OCI-LY7 (cell line): ENCODE results near the gene GIMD1. TPM values are rescaled to one million over a fixed set of nuclear protein-coding genes. Genes with fewer than 3 reads are reported as not detected.
"Not testable (repeated sequence)": the region's sequence is repeated elsewhere in the genome, so short reads cannot be mapped to it uniquely, and the experiment has no call there.

Source experiments
- BruUV-seq: library from RNA; stranded (reverse); fragments of 400-500 nt; replicated peaks from 2 replicates; lab custom pipeline; 2021; lab: Mats Ljungman, UMichigan
- CTCF ChIA-PET: fragments of 300-600 bp; sonication (Branson Sonifier 250); formaldehyde crosslinking; loops from one replicate; lab custom pipeline; 2022; ENCODE audit warnings: antibody characterized with exemption; ENCODE audit not compliant: unreplicated experiment; lab: Charles Lee
- POLR2A ChIA-PET: fragments of 300-600 bp; sonication (Branson Sonifier 250); formaldehyde crosslinking; loops from one replicate; lab custom pipeline; 2022; ENCODE audit warnings: antibody characterized with exemption; lab: Charles Lee
- DNase-seq: peaks from one replicate; pipeline ENCODE4 v3.0.0-alpha.2; 2015; ENCODE audit warnings: low spot score
- H2AFZ ChIP-seq: fragments of 200-600 bp; sonication (generic), shearing (Covaris generic); 2 replicates; pipeline ENCODE4 v1.6.1; 2014; ENCODE audit warnings: mild to moderate bottlenecking, antibody characterized with exemption, low read length, moderate library complexity
- H3K27ac ChIP-seq: fragments of 200-600 bp; sonication (generic); 2 replicates; pipeline ENCODE4 v1.5.1; 2014; ENCODE audit warnings: mixed run types, low read depth, mild to moderate bottlenecking, moderate library complexity, low read length, inconsistent platforms; ENCODE audit not compliant: poor library complexity, severe bottlenecking
- H3K36me3 ChIP-seq: fragments of 200-600 bp; sonication (generic); 2 replicates; pipeline ENCODE4 v1.6.1; 2014; ENCODE audit warnings: mild to moderate bottlenecking, antibody characterized with exemption, low read length, moderate library complexity, mixed read lengths; ENCODE audit not compliant: insufficient read depth
- H3K4me1 ChIP-seq: fragments of 200-600 bp; sonication (generic); 2 replicates; pipeline ENCODE4 v1.5.1; 2014; ENCODE audit warnings: mild to moderate bottlenecking, low read length; ENCODE audit not compliant: insufficient read depth, poor library complexity, severe bottlenecking
- H3K4me2 ChIP-seq: fragments of 200-600 bp; sonication (generic); 2 replicates; pipeline ENCODE4 v1.6.1; 2014; ENCODE audit warnings: mild to moderate bottlenecking, low read length
- H3K4me3 ChIP-seq: fragments of 200-600 bp; sonication (generic); 2 replicates; pipeline ENCODE4 v1.5.1; 2014; ENCODE audit warnings: mild to moderate bottlenecking, low read depth, low read length; ENCODE audit not compliant: poor library complexity, severe bottlenecking
- H3K79me2 ChIP-seq: fragments of 200-600 bp; sonication (generic); 2 replicates; pipeline ENCODE4 v1.6.1; 2016; ENCODE audit warnings: low read depth, mild to moderate bottlenecking, low read length, moderate library complexity, mixed read lengths; ENCODE audit not compliant: insufficient read depth
- H3K9me2 ChIP-seq: fragments of 200-600 bp; sonication (generic); 2 replicates; pipeline ENCODE4 v1.6.1; 2016; ENCODE audit warnings: mild to moderate bottlenecking, low read length, mixed read lengths; ENCODE audit not compliant: insufficient read depth
- H3K9me3 ChIP-seq: fragments of 200-600 bp; sonication (generic); 2 replicates; pipeline ENCODE4 v1.6.1; 2014; ENCODE audit warnings: mild to moderate bottlenecking, mixed run types, low read length, mixed read lengths
- H4K20me1 ChIP-seq: fragments of 200-600 bp; sonication (generic); 2 replicates; pipeline ENCODE4 v1.6.1; 2014; ENCODE audit warnings: mild to moderate bottlenecking, antibody characterized with exemption, low read length, moderate library complexity, mixed read lengths; ENCODE audit not compliant: insufficient read depth
- CTCF ChIP-seq: fragments of 200-600 bp; sonication (generic); conservative IDR thresholded peaks from 2 replicates; pipeline ENCODE4 v1.5.1; 2014; ENCODE audit warnings: mild to moderate bottlenecking, antibody characterized with exemption, low read length, moderate library complexity, mixed read lengths
- EZH2phosphoT487 ChIP-seq: fragments of 200-600 bp; sonication (generic); IDR thresholded peaks from 2 replicates; pipeline ENCODE4 v1.6.1; 2018; ENCODE audit warnings: low read depth, borderline replicate concordance, mild to moderate bottlenecking, mixed run types, antibody characterized with exemption, low read length, moderate library complexity, mixed read lengths
- intact Hi-C: fragments of 100-400 bp; cut with micrococcal nuclease; formaldehyde crosslinking; loops from one replicate; pipeline ENCODE4 v1.10.0; 2022; ENCODE audit not compliant: unreplicated experiment
- total RNA-seq, 2 experiments: library from RNA; depleted of rRNA in 1 of 2; stranded (reverse); fragments of >200 nt in 1 of 2; shearing (Covaris generic) in 1 of 2; gene quantifications; 2 replicates each; pipeline ENCODE4 v1.2.3, GENCODE V29; 2014 to 2022

The GIMD1 gene
- total RNA-seq, 2 experiments from 2014 or later: not detected

GRCh38 chr4:106329041-106329618, 39.4 kb downstream of the GIMD1 start:
- no peak overlapping the region for H3K4me2 ChIP-seq
- BruUV-seq: no TSS peak
- intact Hi-C loops: no loop called here
- no peaks in the 10 kb centered on the region for H3K9me2 ChIP-seq
- no peaks in the 10 kb centered on the region for H3K9me3 ChIP-seq
- H3K27ac ChIP-seq: no peak overlapping the region
- DNase-seq: peak; percentile 21
- peaks cover 5% of the 10 kb centered on the region for H3K4me1 ChIP-seq
- no peak overlapping the region for H3K4me3 ChIP-seq
- H2AFZ ChIP-seq: no peak overlapping the region
- TF ChIP-seq CTCF (peak; percentile 83), EZH2phosphoT487 (no peak)
- H3K79me2 ChIP-seq: peaks cover 17% of the 10 kb centered on the region; the same call in 1 of the 2 replicates
- POLR2A ChIA-PET: interaction anchor here (0.7 to 3.3 kb wide), 4 partner anchors 9 to 57 kb away, joined by 3 to 10 read pairs (median 4); no protein-coding TSS in a partner anchor
- CTCF ChIA-PET: no interaction called here
- peaks cover 85% of the 10 kb centered on the region for H3K36me3 ChIP-seq
- 0 out of 2 replicates have a peak, but pooled peaks cover 6% of the 10 kb centered on the region for H4K20me1 ChIP-seq

DNA sequence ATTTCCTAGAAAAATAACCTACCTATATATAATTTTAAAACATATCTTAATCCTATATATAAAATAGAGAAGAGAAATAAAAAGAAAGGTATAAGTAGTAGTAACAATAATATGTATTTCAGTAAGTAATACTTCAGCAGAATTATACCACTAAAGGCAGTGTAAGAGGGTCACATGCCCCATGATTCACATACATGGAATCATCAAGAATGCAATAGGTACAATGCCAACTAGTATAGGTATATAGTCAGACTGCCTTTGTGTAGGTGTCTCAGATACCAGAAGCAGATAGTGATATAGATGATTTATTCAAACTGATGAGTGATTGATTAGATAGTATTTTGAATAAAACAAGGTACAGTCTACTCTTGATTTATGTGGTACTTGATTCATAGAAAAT, 42.8 kb downstream of the GIMD1 start:
- Histone ChIP-seq H3K4me3 (no peak overlapping the region), H3K4me1 (peaks cover 5% of the 10 kb centered on the region), H3K9me2 (no peaks in the 10 kb centered on the region), H4K20me1 (0 out of 2 replicates have a peak, but pooled peaks cover 6% of the 10 kb centered on the region), H3K79me2 (peaks cover 37% of the 10 kb centered on the region), H2AFZ (no peak overlapping the region), H3K4me2 (no peak overlapping the region), H3K36me3 (peaks cover 58% of the 10 kb centered on the region), H3K9me3 (no peaks in the 10 kb centered on the region), H3K27ac (no peak overlapping the region)
- DNase-seq: no peak
- BruUV-seq: no TSS peak
- CTCF ChIA-PET: no interaction called here
- intact Hi-C loops: no loop called here
- POLR2A ChIA-PET: interaction anchor here (0.9 to 3.3 kb wide), 2 partner anchors 9 to 17 kb away, joined by 3 to 10 read pairs; no protein-coding TSS in a partner anchor
- TF ChIP-seq CTCF: no peak

DNA sequence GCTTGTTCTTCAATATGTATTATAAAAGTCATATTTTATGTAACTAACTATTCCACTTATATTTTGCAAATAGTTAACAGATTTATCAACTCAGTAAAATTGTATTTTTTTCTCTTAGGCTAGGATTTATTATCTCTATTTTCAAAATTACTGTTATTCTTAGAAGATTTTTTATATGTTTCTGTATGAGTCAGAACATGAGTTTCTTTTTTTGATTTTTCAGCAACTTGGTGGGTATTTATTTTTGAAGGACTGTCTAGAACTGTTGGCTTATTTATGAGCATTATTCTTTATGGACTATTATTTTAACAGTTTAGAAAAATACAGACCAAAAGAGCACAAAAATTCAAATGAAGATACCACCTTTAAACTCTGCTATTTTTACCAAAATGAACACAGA, 45.5 kb downstream of the GIMD1 start:
- Histone ChIP-seq H4K20me1 (0 out of 2 replicates have a peak, but pooled peaks cover 6% of the 10 kb centered on the region), H3K27ac (no peak overlapping the region), H3K36me3 (peaks cover 54% of the 10 kb centered on the region), H3K4me1 (peaks cover 11% of the 10 kb centered on the region), H3K9me3 (peaks cover 6% of the 10 kb centered on the region; the same call in 1 of the 2 replicates), H3K9me2 (no peaks in the 10 kb centered on the region), H3K4me2 (no peak overlapping the region), H2AFZ (no peak overlapping the region), H3K79me2 (peaks cover 53% of the 10 kb centered on the region), H3K4me3 (no peak overlapping the region)
- TF ChIP-seq EZH2phosphoT487: no peak
- TF ChIP-seq CTCF: no peak
- no peak for DNase-seq
- ChIA-PET CTCF (no interaction called here), POLR2A (no interaction called here)
- intact Hi-C loops: no loop called here
- BruUV-seq: no TSS peak

GRCh38 chr4:106321814-106322213, 46.8 kb downstream of the GIMD1 start:
- H3K27ac ChIP-seq, H2AFZ ChIP-seq, H3K4me3 ChIP-seq, H3K9me2 ChIP-seq, H3K9me3 ChIP-seq, H3K4me2 ChIP-seq, DNase-seq, intact Hi-C loops, CTCF ChIA-PET, POLR2A ChIA-PET, BruUV-seq: not testable (repeated sequence)
- peaks cover 16% of the 10 kb centered on the region for H3K4me1 ChIP-seq
- peaks cover 41% of the 10 kb centered on the region for H3K36me3 ChIP-seq
- H3K79me2 ChIP-seq: peaks cover 66% of the 10 kb centered on the region
- 0 out of 2 replicates have a peak, but pooled peaks cover 11% of the 10 kb centered on the region for H4K20me1 ChIP-seq
